HCT116 (cell line): ENCODE measurements around the gene CLEC4F.

Experiments
- CEBPB ChIP-seq: IDR thresholded peaks from 2 replicates; pipeline ENCODE4 v1.6.1; 2012; ENCODE audit warnings: low read depth
- EZH2 ChIP-seq: fragments of 200-600 bp; sonication (generic); IDR thresholded peaks from 2 replicates; pipeline ENCODE4 v1.6.1; 2017; ENCODE audit warnings: antibody characterized with exemption, mixed run types
- POLR2A ChIP-seq: IDR thresholded peaks from 2 replicates; pipeline ENCODE4 v1.7.0; 2011; ENCODE audit warnings: borderline replicate concordance; ENCODE audit not compliant: insufficient read depth, insufficient read length; ENCODE audit errors: extremely low read depth
- POLR2AphosphoS5 ChIP-seq: IDR thresholded peaks from 2 replicates; pipeline ENCODE4 v1.6.1; 2011; ENCODE audit warnings: mild to moderate bottlenecking, low read depth, low read length, moderate library complexity
- TF ChIP-seq, protein P1 (sequence below), 3 experiments: fragments of 200-600 bp in 1 of 3; sonication (generic) in 1 of 3; IDR thresholded peaks in 2 of 3; conservative IDR thresholded peaks in 1 of 3; 2 replicates each; pipeline ENCODE4 v1.5.1; 2012 to 2017; ENCODE audit warnings: low read depth in 2 of 3, low read length in 2 of 3, antibody characterized with exemption in 1 of 3, borderline replicate concordance in 1 of 3, control low read depth in 1 of 3, mild to moderate bottlenecking in 1 of 3, mixed read lengths in 1 of 3, mixed run types in 1 of 3, moderate library complexity in 1 of 3; ENCODE audit not compliant: insufficient read depth in 1 of 3

GRCh38 chr2:70837980-70838925, 17.9 kb upstream of the CLEC4F start:
- TF ChIP-seq POLR2A: no peak
- no peak for TF ChIP-seq EZH2
- TF ChIP-seq, protein P1, sequence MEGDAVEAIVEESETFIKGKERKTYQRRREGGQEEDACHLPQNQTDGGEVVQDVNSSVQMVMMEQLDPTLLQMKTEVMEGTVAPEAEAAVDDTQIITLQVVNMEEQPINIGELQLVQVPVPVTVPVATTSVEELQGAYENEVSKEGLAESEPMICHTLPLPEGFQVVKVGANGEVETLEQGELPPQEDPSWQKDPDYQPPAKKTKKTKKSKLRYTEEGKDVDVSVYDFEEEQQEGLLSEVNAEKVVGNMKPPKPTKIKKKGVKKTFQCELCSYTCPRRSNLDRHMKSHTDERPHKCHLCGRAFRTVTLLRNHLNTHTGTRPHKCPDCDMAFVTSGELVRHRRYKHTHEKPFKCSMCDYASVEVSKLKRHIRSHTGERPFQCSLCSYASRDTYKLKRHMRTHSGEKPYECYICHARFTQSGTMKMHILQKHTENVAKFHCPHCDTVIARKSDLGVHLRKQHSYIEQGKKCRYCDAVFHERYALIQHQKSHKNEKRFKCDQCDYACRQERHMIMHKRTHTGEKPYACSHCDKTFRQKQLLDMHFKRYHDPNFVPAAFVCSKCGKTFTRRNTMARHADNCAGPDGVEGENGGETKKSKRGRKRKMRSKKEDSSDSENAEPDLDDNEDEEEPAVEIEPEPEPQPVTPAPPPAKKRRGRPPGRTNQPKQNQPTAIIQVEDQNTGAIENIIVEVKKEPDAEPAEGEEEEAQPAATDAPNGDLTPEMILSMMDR (IDR thresholded peaks at IDR 0.05 in 2 of 3, conservative IDR thresholded peaks at IDR 0.05 in 1 of 3; ENCODE audit: borderline replicate concordance in 1 of 3, insufficient read depth in 1 of 3, low read depth in 2 of 3, low read length in 2 of 3): no peak
- no peak for TF ChIP-seq CEBPB
- no peak for TF ChIP-seq POLR2AphosphoS5
